GM18519 (cell line): ENCODE data around the gene IGHMBP2.

ENCODE experiments used
- ATAC-seq: cut with Tn5 transposase; IDR thresholded peaks from one replicate; pipeline ENCODE4 v1.9.1; 2021; ENCODE audit warnings: mild to moderate bottlenecking, moderate library complexity; ENCODE audit not compliant: unreplicated experiment, low FRiP score

Gene IGHMBP2

GRCh38 chr11:68925611-68926010 lies 21.9 kb downstream of the IGHMBP2 start:
- no peak for ATAC-seq

DNA sequence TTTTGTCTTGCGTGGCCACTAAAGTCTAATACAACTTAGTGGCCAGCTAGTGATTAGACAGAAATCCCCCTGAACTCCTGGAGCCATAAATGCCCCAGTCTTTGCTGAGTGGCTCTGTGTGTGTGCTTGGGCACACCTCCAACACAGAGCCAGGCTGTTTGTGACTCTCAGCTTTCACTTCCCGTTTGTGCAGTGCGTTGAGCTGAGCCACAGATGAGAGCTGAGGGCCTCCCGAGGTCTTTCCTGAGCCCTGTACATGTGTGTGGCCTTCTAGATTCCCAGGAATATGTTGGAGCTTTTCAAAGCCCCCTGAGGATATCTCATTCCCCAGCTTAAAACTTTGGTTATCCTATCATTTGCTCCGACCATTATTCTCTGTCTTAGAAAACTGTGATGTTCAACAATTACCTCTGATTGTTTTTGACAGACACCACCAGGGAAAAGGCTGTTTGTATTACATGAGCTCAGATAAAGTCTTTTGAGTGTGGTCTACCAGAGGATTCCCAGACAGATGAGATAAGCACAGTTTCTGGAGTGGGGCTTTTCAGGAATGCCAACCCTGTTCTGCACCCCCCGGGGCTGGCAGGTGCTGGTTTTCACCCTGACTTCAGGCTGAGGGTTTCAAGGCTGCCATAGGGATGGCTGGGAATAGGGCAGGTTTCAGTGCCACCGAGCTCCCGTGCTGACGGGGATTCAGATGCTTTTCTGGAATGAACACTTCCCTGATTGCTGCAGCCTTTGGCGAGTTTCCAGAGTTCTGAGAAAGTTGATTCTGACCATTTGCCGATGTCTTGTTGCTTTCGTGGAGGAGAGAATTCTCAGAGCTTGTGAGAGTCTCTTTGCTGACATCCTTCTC lies 23.8 kb downstream of the IGHMBP2 start:
- ATAC-seq: no peak

DNA sequence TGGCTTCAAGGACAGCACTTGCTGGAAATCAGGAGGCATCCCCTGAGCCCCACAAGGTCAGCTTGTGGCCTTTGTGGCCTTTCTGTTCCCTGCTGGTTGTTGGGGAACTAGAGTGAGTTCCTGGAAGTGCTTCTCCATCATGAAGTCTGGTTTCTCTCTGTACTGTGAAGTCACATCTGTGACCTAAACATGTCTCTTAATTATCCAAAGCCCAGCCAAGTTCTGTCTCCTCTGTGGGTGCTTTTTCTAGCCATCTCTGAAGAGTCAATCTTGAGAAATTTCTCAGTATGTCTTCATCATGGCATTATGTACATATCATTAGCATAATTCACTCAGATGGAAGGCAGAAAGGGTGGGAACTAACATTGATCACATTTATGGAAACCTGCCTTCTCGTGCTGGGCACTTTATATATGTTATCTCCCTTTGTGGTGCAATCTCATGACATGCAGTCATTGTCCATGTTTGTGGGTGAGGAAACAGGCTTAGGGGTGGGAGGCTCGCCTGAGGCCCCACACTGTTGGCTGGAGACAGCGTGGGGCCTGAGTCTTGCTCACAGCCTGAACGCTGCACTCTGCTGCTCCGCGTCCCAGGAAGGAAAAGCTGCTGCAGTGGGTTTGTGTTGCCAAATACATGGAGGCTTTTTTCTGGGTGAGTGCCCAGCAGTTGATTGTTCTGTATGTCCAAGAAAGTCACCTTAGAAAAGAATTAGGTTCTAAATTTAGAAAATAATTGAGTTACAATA lies 24.6 kb downstream of the IGHMBP2 start:
- no peak for ATAC-seq

DNA sequence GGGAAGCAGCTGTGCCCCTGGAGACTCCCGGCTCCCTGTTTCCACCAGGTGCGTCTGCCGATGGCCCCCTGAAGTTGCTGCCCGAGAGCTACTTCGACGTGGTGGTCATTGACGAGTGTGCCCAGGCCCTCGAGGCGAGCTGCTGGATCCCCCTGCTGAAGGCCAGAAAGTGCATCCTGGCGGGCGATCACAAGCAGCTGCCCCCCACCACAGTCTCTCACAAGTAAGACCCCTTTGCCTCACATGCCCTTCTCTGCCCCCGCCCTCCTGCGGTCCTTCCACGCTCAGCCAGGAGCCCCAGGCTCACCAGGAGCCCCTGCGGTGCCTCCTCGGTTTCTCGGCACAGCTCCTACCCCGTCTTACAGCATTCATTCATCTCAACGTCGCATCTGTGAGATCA lies 25.4 kb downstream of the IGHMBP2 start:
- ATAC-seq: no peak

DNA sequence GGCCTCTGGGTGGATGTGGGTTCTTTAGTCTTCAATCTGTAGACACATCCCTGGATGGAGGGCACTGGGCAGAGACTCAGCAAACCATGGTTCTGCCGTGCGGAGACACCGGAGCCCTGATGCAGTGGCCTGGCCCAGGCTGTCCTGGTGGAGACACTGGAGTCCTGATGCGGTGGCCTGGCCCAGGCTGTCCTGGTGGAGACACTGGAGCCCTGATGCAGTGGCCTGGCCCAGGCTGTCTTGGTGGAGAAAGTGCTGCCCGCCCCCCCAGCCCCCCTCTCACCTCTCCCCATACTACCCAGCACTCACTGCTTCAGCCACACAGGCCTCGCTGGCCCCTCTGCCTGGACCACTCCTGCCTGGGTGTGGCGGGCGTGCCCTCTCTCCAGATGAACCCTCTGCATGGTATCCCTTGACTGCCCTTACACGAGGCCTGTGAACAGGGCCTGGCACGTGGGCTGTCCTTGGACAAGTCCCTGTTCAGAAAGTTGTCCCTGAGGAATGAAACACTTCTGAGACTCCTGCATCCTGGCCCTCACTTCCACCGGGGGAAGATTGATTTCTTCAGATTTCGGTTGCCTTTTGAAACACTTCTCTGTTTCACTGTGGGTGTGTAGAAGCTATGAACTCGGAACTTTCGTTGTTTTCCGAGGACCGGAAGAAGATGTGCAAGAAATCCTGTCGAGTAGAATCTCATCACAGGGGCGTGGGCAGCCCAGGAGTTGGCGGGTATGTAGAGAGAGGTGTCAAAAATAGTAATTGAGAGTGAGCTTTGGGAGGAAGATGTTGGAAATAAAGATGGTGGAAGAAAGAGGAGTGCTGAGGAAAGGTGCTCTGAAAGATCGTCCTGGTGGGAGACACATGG lies 26.2 kb downstream of the IGHMBP2 start:
- ATAC-seq: no peak

DNA sequence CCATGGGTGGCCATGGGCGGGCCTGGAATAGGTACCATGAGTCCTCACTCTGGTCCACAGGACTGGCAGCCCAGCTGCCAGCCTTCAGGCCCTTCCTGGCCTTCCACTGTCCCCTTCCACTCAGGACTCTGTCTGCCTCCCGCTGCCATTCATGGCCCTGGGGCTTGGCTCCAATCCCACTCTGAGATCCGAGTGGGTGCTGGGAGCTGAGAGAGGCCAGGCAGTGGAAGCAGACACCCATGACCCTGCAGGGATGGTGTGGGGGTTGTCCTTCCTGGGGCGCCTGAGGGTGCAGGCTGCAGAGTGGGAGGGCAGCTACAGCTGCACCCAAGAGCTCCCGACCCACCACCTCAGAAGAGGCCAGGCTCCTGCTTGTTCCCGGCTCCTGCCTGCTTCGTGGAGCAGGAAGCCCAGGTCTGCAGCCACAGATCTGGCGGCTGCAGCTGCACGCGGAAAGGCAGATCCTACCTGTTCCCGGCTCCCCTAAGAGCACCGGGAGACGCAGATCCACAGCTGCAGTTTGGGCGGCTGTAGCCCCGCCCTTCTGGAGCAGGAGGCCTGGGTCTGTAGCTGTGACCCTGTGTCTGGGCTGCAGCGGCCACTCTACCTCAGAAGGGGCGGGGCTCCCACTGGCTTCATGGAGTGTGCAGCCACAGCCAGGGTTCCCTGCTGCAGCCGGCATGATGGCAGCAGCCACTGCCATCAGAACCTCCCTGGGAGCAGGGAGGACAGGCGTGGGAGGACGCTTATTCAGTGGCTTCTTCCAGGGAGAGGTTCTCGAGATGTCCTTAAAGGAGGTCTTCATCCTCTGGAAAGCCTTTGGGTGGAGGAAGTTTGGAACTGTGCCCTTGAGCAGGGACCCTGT lies 27.5 kb downstream of the IGHMBP2 start:
- ATAC-seq: no peak

GRCh38 chr11:68931911-68932310 lies 28.2 kb downstream of the IGHMBP2 start:
- ATAC-seq: no peak

DNA sequence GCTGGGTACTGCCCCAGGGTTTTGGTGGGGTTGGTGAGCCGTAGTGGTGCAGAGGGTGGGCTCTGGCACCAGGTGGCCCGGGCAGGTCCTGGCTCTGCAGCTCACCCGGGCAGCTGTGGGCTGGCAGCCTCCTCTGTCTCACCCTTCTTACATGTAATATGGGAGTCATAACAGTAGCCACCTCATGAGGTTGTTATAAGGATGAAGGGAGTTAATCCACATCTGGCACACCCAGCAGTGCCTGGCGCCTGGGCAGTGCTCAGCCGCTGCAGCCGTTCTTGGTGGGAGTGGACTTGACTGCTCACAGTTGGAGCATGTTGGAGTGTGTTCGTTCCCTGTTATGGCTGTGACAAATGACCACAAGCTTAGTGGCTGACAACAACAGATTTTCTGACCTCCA lies 28.7 kb downstream of the IGHMBP2 start:
- no peak for ATAC-seq

GRCh38 chr11:68932933-68933577 lies 29.4 kb downstream of the IGHMBP2 start:
- no peak for ATAC-seq

GRCh38 chr11:68933605-68934320 lies 30.1 kb downstream of the IGHMBP2 start:
- ATAC-seq: no peak

- ATAC-seq: no peak
Measured at GRCh38 chr11:68934321-68934645, 30.6 kb downstream of the IGHMBP2 start.

DNA sequence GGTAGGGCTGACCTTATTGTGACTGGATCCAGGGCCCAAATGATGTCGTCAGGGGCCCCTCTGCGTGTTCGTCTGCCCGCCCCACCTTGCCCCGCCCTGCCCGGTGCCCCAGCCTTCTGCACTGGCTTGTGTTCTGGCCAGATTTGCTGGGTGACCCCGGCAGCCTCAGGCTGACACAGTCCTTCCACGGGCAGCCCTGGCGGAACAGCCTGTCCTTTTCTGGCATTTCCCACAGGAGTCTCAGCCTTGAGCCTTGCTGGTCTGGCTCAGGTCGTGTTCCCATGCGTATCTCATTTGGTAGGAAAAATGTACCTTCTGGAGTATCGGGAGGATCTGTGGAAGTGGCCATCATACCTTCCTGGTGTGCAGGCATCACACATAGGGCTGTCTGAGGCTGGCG lies 31.0 kb downstream of the IGHMBP2 start:
- no peak for ATAC-seq

DNA sequence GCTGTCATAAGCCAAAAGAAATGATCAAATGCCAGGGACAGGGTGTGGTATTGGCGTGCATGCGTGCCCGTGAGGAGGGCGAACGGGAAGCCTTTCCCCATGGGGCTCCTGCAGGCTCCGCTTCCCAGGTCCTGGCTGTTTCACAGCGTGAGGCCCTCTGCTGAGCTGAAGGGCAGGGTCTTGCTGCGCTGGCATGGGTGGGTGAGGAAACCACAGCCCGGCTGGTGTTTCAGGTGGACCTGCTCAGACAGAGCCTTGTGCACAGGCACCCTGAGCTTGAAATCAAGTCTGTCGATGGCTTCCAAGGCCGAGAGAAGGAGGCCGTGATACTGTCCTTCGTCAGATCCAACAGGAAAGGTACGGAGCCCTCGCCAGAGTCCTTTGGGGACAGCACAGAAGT lies 31.4 kb downstream of the IGHMBP2 start:
- ATAC-seq: no peak

GRCh38 chr11:68935516-68936357 lies 32.0 kb downstream of the IGHMBP2 start:
- no peak for ATAC-seq

GRCh38 chr11:68936358-68936636 lies 32.6 kb downstream of the IGHMBP2 start:
- no peak for ATAC-seq

GRCh38 chr11:68936676-68937620 lies 33.3 kb downstream of the IGHMBP2 start:
- no peak for ATAC-seq

DNA sequence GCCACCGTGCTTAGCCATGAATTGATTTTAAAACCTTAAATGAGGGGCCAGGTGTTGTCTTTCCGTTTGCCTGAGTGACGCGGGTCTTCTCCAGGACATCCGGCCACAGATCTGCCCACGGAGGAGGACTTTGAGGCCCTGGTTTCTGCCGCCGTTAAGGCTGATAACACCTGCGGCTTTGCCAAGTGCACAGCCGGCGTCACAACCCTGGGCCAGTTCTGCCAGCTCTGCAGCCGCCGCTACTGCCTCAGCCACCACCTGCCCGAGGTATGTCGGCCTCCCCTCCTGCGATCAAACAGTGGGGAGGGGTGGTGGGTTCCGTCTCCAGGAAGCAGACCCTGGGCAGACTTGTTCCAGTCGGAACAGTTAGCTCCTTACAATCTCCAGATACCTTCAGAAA lies 34.4 kb downstream of the IGHMBP2 start:
- no peak for ATAC-seq
